ENCODE measurements around the gene EML1.

DNA sequence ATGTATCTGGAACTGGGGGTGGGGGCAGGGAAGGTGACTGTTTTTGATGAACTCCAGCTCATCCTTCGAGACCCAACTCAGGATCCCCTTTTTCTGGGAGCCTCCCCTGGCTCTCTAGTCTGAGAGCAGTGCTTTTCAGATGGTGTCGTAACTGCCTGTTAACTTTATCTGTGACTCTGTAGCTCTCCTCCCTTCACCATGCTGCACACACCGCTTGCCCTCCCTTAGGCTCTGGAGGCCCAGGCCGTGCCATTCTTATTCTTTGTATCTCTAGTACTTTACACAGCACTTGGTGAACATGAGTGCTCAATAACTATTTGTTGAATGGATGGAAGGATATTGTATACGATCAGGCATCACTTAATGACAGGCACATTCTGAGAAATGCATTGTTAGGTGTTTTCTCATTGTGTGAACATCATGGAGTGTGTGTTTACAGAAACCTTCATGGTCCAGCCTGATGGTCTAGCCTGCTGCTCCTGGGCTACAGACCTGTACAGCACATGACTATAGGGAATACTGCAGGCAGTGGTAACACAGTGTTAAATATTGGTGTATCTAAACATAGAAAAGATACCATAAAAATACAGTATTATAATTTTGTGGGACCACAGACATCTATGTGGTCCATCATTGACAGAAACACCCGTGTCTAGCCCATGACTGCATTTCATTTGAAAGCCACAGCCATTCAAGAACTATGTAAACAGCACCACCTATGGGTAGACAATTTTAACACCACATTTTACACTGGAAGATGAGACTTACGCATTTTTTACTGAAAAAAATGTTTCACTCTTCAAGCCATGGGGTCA lies 91.8 kb downstream of the EML1 start:
- TF ChIP-seq, protein P1, sequence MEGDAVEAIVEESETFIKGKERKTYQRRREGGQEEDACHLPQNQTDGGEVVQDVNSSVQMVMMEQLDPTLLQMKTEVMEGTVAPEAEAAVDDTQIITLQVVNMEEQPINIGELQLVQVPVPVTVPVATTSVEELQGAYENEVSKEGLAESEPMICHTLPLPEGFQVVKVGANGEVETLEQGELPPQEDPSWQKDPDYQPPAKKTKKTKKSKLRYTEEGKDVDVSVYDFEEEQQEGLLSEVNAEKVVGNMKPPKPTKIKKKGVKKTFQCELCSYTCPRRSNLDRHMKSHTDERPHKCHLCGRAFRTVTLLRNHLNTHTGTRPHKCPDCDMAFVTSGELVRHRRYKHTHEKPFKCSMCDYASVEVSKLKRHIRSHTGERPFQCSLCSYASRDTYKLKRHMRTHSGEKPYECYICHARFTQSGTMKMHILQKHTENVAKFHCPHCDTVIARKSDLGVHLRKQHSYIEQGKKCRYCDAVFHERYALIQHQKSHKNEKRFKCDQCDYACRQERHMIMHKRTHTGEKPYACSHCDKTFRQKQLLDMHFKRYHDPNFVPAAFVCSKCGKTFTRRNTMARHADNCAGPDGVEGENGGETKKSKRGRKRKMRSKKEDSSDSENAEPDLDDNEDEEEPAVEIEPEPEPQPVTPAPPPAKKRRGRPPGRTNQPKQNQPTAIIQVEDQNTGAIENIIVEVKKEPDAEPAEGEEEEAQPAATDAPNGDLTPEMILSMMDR (conservative IDR thresholded peaks at IDR 0.05 in 1 of 2, IDR thresholded peaks at IDR 0.05 in 1 of 2; ENCODE audit: extremely low read depth in 1 of 2, insufficient read depth in 1 of 2, low read depth in 1 of 2, low read length in 2 of 2): peak; percentile 53 to 75
- TF ChIP-seq EZH2 (IDR thresholded peaks at IDR 0.05; ENCODE audit: borderline replicate concordance, low read length): no peak
